ENCODE measurements around the gene IQSEC1. TPM values are rescaled to one million over a fixed set of nuclear protein-coding genes. Genes with fewer than 3 reads are reported as not detected.
A peak's percentile ranks its signal among the peaks of the same experiment; 100 is the strongest.

The IQSEC1 gene
- total RNA-seq, 2 donors from 2014 or later: 22.7 to 24.5 TPM

GRCh38 chr3:13095408-13095937 lies 22.2 kb upstream of the IQSEC1 start:
- no peaks in the 10 kb centered on the region for H3K9me3 Mint-ChIP-seq
- no peaks in the 10 kb centered on the region for H3K27me3 Mint-ChIP-seq (ENCODE audit: insufficient read depth)
- H3K9ac ChIP-seq (ENCODE audit: extremely low read depth, low read length, poor library complexity, severe bottlenecking): no peak overlapping the region
- H3K4me3 ChIP-seq (ENCODE audit: low read length): no peak overlapping the region
- no peaks in the 10 kb centered on the region for H3K36me3 Mint-ChIP-seq (ENCODE audit: low read depth)
- H3K9me3 ChIP-seq (ENCODE audit: control insufficient read depth, low read length): no peaks in the 10 kb centered on the region
- no peaks in the 10 kb centered on the region for H3K4me1 Mint-ChIP-seq
- no peak overlapping the region for H3K4me3 Mint-ChIP-seq
- no peaks in the 10 kb centered on the region for H3K27me3 ChIP-seq (ENCODE audit: control insufficient read depth, insufficient read depth, low read length, poor library complexity, severe bottlenecking)
- no peak for TF ChIP-seq CTCF (conservative IDR thresholded peaks at IDR 0.05)
- no peak for DNase-seq
- no peaks in the 10 kb centered on the region for H3K36me3 ChIP-seq (ENCODE audit: control insufficient read depth, insufficient read depth, low read length)
- H3K4me1 ChIP-seq (ENCODE audit: control insufficient read depth, insufficient read depth, low read length): no peaks in the 10 kb centered on the region
- H3K27ac Mint-ChIP-seq: no peak overlapping the region
- H3K27ac ChIP-seq (ENCODE audit: low read depth, low read length): peak overlapping the region; percentile 49
- WGBS, 2 experiments (ENCODE audit: insufficient coverage in 1 of 2, insufficient read length in 1 of 2): 74% methylated on average over 17 to 21 of the region's 21 CpGs

GRCh38 chr3:13093687-13094086 lies 20.5 kb upstream of the IQSEC1 start:
- Mint-ChIP-seq H3K27me3 (ENCODE audit: insufficient read depth) (no peaks in the 10 kb centered on the region), H3K9me3 (no peaks in the 10 kb centered on the region), H3K4me1 (no peaks in the 10 kb centered on the region), H3K27ac (no peak overlapping the region), H3K4me3 (no peak overlapping the region), H3K36me3 (ENCODE audit: low read depth) (no peaks in the 10 kb centered on the region)
- no peak for TF ChIP-seq CTCF (conservative IDR thresholded peaks at IDR 0.05)
- H3K9me3 ChIP-seq (ENCODE audit: control insufficient read depth, low read length): no peaks in the 10 kb centered on the region
- no peak overlapping the region for H3K27ac ChIP-seq (ENCODE audit: low read depth, low read length)
- H3K4me1 ChIP-seq (ENCODE audit: control insufficient read depth, insufficient read depth, low read length): no peaks in the 10 kb centered on the region
- no peaks in the 10 kb centered on the region for H3K27me3 ChIP-seq (ENCODE audit: control insufficient read depth, insufficient read depth, low read length, poor library complexity, severe bottlenecking)
- no peak overlapping the region for H3K9ac ChIP-seq (ENCODE audit: extremely low read depth, low read length, poor library complexity, severe bottlenecking)
- H3K36me3 ChIP-seq (ENCODE audit: control insufficient read depth, insufficient read depth, low read length): no peaks in the 10 kb centered on the region
- DNase-seq: peak; percentile 75
- WGBS, 2 experiments (ENCODE audit: insufficient coverage in 1 of 2, insufficient read length in 1 of 2): 71 to 80% methylated on average over 5 to 10 of the region's 10 CpGs
- no peak overlapping the region for H3K4me3 ChIP-seq (ENCODE audit: low read length)

GRCh38 chr3:13092621-13093617 lies 19.7 kb upstream of the IQSEC1 start:
- DNase-seq: no peak
- H3K36me3 Mint-ChIP-seq (ENCODE audit: low read depth): no peaks in the 10 kb centered on the region

More at GRCh38 chr3:13092621-13093617, 19.7 kb upstream of the IQSEC1 start:
- Mint-ChIP-seq H3K4me3 (no peak overlapping the region), H3K27ac (no peak overlapping the region), H3K27me3 (ENCODE audit: insufficient read depth) (no peaks in the 10 kb centered on the region), H3K9me3 (no peaks in the 10 kb centered on the region), H3K4me1 (no peaks in the 10 kb centered on the region)
- no peak overlapping the region for H3K4me3 ChIP-seq (ENCODE audit: low read length)
- H3K9ac ChIP-seq (ENCODE audit: extremely low read depth, low read length, poor library complexity, severe bottlenecking): no peak overlapping the region
- no peak for TF ChIP-seq CTCF (conservative IDR thresholded peaks at IDR 0.05)
- H3K27me3 ChIP-seq (ENCODE audit: control insufficient read depth, insufficient read depth, low read length, poor library complexity, severe bottlenecking): no peaks in the 10 kb centered on the region
- no peaks in the 10 kb centered on the region for H3K4me1 ChIP-seq (ENCODE audit: control insufficient read depth, insufficient read depth, low read length)
- 86 to 88% methylated on average over 17 to 23 of the region's 23 CpGs for WGBS, 2 experiments (ENCODE audit: insufficient coverage in 1 of 2, insufficient read length in 1 of 2)
- no peaks in the 10 kb centered on the region for H3K9me3 ChIP-seq (ENCODE audit: control insufficient read depth, low read length)
- H3K36me3 ChIP-seq (ENCODE audit: control insufficient read depth, insufficient read depth, low read length): no peaks in the 10 kb centered on the region
- H3K27ac ChIP-seq (ENCODE audit: low read depth, low read length): no peak overlapping the region
